HFF-Myc (cell line): ENCODE measurements around the gene TGM2.

Experiments
- DNase-seq: peaks from one replicate; pipeline ENCODE4 v3.0.0-alpha.2; 2011; ENCODE audit warnings: low read depth; ENCODE audit errors: extremely low read depth
- H3K4me3 ChIP-seq: replicated peaks from 2 replicates; pipeline ENCODE4 v1.5.1; 2011; ENCODE audit warnings: low read depth, mild to moderate bottlenecking, control low read depth, low read length
- CTCF ChIP-seq: IDR thresholded peaks from 2 replicates; pipeline ENCODE4 v1.5.1; 2012; ENCODE audit warnings: mild to moderate bottlenecking, low read depth, low read length, control low read depth; ENCODE audit errors: missing control alignments

Gene TGM2

GRCh38 chr20:38133680-38134426 lies 31.2 kb downstream of the TGM2 start:
- no peak overlapping the region for H3K4me3 ChIP-seq
- DNase-seq: no peak
- TF ChIP-seq CTCF: no peak

- H3K4me3 ChIP-seq: no peak overlapping the region
- no peak for TF ChIP-seq CTCF
- no peak for DNase-seq
Measured at GRCh38 chr20:38132910-38133501, 32.1 kb downstream of the TGM2 start.

- no peak overlapping the region for H3K4me3 ChIP-seq
- no peak for DNase-seq
- no peak for TF ChIP-seq CTCF
Measured at GRCh38 chr20:38132156-38132909, 32.7 kb downstream of the TGM2 start.

GRCh38 chr20:38131588-38132121 lies 33.4 kb downstream of the TGM2 start:
- no peak for TF ChIP-seq CTCF
- DNase-seq: no peak
- H3K4me3 ChIP-seq: no peak overlapping the region

- no peak for DNase-seq
- TF ChIP-seq CTCF: no peak
- H3K4me3 ChIP-seq: no peak overlapping the region
Measured at GRCh38 chr20:38130687-38131587, 34.1 kb downstream of the TGM2 start.
